DMS153 treated with DMSO at 0.1 percent for 48 hours (cell line): ENCODE results near the gene TECTB.
"Not testable (repeated sequence)": the region's sequence is repeated elsewhere in the genome, so short reads cannot be mapped to it uniquely, and the experiment has no call there.

Source experiments
- DNase-seq: peaks from one replicate; lab custom pipeline; 2025; ENCODE audit not compliant: unreplicated experiment; lab: John Stamatoyannopoulos, UW

The TECTB gene

DNA sequence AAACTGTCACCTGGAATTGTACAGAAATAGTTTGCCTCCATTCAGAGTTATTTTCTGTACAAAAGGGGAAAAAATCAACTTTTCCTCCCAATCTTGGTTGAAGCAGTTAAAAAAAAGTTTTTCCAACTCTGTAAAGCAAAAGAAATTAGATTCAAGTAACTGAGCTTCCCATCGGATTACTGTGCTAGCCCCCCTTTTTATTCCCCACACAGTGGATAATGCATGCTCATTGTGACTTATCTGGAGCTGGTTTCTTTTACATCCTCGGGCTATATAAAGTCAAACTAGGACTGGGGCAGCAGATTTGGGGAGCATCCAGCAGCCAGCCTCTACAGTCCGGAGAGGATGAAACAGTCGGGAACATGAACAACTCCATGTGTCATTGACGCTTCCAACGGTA is at the start of gene TECTB:
TSS of gene TECTB (plus strand) at position 301 of the 400 bp plus-strand sequence. CDS start 335 bp downstream, outside the sequence.
- no peak for DNase-seq

DNA sequence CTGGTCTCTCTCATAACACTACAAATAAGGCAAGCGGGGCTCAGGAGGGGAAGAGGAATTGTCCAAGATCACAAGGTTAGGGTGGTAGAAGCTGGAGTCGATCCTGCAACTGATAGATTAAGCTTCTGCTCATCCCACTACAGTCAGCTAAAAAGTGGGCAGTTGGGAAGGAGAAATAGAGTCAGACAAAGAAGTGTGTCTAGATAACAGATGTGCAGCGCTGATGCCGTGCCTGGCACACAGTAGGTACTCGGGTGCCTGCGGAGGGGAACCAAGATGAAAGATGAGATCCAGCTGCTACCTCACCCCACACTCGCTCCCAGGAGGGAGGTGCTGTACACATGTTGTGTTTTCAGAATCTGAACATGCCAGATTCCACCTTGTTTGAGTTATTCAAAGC is 48.1 kb upstream of the TECTB start:
- no peak for DNase-seq

DNA sequence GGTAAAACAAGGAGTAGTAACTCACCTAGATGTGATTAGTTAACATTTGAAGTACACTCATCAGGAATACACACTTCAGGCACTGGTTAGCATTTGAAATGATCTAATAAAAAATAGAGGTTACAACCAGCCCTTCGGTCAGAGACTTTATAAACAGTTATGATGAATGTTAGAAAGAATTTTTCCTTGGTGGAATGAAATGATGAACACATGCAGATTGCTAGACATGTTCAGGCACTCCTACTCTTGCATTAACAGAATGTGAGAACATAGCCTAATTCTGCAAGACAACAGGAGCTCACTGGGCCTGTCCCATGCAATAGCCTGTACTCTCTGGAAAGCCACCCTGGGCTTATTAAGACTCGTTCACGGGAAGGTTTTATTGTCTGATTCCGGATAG is 47.3 kb upstream of the TECTB start:
- no peak for DNase-seq

DNA sequence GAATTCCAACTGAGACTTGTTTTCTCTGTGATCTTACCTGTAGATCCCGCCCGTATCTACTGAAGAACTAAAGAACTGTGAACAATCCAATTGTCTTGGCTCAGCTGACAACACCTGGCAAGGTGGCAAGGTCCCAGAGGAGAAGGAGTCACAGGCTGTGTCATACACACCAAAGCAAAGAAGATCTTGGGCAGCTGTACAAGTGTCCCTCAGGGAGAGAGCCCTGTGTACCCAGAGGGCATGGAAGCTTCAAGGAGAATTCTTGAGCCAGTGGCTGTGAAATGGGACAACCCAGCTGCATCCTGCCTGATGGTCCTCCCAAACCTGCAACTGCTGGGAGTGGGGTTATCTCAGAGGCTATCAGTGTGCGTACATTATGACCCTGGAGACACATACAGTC is 46.7 kb upstream of the TECTB start:
- DNase-seq: no peak

DNA sequence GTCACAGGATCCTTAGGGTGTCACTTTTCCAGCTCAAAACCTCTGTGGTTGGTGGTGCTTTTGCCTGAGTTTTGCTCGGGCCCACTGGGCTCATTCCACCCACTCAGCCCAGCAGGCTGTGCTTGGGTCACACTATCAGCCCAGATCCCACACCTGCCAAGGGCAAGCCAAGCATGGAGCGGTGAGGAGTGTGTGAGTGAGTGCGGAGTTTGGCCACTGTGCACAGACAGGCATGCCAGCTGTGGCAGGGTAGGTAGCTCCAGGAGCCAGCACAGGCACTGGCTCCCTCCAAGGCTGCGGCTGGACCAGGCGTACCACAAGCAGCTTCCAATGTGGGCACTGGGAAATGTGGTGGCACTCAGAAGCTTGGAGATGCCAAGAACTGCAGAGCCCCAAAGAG is 43.9 kb upstream of the TECTB start:
- DNase-seq: no peak

DNA sequence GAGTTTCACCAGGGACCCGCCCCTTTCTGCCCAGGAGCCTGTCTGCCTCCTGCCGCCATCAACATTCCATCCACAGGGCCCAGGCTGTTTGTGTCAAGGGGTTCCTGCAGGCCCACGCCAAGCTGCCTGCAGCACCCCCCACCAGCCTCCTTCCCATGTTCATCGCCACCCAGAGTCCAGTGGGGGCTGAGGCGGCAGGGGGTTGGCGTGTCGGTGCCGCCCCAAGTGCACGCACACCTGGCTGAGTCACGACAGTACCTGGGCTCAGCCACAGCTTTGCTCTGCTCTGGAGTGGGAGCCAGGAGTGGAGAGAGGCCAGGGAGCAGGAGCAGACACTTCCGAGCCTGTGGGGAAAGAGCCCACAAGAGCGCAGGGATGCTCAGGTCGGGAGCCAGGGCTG is 42.8 kb upstream of the TECTB start:
- no peak for DNase-seq

DNA sequence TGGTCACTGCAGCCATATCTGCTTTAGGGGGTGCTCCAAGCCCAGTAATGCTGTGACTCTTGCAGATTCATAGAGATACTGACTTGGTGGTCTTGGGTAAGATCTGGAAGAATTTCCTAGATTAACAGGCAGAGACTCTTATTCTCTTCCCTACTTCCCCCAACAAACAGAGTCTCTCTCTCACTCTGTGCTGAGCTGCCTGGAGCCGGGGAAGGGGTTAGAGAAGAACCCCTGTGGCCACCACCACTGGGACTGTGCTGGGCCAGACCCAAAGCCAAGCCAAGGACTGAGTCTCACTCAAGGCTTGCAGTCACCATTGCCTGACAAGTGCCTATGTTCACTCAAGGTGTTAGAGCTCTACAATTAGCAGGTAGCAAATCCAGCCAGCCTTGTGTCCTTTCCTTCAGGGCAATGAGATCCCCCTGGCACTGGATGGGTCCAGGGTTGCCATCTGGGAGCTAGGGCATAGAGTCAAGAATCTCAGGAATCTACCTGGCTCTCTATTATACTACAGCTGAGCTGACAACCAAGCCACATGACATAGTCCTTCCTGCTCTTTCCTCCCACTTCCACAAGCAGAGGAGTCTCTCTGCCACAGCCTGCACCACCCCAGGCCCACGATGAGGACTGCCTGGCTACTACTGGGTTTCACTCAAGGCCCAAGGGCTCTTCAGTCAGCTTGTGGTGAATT is 41.4 kb upstream of the TECTB start:
- no peak for DNase-seq

DNA sequence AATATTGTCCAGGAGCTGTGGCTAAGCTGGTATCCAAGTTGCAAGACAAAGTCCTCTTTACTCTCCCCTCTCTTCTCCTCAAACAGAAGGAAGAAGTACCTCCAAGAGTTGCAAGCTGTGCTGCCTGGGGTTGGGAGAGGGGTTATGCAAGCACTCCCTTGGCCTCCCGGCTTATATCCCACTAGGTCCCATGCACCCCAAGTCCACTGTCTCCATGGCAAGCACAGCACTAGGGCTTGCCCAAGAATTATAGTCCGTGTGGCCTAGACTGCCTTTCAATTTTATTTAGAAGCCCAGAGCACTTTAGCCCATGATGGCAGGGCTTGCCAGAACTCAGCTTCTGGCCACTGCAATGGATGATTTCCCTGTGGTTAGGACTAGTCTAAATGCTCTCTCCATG is 40.4 kb upstream of the TECTB start:
- no peak for DNase-seq

DNA sequence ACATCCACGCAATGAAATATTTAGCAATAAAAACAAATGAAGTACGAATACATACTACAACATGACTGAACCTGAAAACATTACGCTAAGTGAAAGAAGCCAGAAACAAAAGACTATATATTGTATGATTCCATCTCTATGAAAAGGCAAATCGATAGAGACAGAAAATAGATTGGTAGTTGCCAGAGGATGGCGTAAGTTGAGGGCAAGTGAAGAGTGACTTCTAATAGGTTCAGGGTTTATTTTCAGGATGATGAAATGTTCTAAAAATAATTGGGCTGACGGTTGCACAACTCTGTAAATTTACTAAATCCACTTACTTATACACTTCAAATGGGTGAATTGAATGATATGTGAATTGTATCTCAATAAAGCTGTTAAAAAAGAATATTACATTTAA is 39.5 kb upstream of the TECTB start:
- DNase-seq: no peak

DNA sequence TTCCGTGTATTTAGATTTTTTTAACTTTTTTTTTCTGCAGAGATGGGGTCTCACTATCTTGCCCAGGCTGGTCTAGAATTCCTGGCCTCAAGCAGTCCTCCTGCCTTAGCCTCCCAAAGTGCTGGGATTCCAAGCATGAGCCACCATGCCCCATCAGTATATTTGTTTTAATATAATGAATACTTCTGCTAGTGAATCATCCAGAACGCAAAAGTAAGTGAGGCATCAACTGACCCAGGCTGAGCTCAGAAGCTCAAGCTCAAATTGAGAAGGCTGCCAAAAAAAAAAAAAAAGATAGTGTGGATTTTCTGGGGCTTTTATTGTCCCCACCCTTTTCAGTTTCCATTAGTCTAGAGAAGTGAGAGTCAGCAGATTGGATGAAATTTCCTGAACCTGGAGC is 39.0 kb upstream of the TECTB start:
- no peak for DNase-seq

DNA sequence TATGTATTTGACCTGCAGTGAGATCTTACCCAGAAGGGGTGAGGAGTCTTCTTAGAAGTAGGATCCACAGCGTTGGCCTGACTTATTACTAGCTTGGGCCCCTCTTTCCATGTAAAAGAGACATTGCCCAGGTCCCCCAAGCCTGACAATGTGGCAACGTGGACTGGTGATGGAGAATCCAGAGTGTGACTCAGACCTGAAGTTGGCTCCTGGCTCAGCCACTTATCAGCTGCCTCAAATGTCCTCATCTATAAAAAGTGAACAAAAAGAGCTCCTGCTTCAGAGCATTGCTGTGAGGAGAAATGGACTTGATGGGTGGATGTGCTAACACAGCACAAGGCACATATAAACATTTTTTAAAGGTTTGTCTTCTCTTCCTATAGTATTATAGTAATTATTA is 35.4 kb upstream of the TECTB start:
- no peak for DNase-seq

DNA sequence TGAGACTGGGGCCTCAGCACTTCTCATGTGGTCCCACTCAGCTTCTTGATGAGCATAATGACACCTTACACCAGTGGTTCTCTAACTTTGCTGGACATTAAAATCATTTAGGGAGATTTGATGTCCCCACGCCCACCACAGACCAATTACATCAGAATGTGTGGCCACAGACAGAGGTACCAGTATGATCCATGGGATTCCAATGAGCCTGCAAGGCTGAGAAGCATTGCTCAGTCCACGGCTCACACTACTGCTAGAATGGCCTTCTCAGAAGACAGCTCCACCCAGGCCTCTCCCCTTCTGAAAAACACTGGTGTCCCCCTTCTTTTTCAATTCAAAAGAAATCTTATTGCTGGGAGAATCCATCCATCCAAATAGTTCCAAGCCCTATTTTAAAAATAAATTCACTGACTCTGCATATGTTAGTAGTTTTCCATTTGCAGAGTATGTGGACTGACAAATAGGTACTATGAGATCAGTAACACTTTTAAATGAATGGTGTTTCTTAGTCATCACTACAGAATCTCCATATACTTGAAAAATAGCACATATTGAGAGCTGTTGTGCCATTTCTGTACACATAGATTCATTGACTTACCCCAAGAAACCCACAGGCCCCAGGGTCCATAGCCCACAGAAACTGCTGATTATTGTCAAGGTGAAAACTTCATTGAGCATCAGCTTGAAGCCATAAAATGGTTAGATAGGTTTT is 34.5 kb upstream of the TECTB start:
- no peak for DNase-seq

DNA sequence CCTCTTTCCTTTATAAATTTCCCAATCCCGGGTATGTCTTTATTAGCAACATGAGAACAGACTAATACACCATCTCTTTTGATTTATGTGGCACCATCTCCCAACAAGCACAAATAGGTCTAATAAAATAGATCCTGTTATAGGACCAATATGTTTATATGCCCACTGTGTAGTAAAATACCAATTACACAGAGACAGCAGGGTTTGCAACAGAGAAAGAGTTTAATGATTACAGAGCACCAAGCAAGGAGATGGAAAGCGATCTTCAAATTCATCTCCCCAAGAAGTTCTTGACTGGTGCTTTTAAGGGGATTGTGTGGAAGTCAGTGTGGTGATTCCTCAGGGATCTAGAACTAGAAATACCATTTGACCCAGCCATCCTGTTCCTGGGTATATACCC is 33.5 kb upstream of the TECTB start:
- DNase-seq: no peak

DNA sequence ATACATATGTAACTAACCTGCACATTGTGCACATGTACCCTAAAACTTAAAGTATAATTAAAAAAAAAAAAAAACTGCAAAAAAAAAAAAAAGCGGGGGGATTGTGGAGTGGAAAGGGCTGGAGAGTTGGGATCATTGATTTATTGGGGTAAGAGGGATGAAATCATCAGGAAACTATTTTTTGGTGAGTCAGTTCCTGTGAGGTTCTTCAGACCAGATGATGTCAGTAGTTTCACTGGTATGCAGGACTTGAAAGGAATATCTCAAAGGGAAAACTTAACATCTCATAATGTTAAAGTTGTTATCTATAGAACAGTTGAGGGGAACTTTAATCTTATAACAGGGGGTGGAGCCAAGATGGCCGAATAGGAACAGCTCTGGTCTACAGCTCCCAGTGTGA is 32.6 kb upstream of the TECTB start:
- DNase-seq: no peak

DNA sequence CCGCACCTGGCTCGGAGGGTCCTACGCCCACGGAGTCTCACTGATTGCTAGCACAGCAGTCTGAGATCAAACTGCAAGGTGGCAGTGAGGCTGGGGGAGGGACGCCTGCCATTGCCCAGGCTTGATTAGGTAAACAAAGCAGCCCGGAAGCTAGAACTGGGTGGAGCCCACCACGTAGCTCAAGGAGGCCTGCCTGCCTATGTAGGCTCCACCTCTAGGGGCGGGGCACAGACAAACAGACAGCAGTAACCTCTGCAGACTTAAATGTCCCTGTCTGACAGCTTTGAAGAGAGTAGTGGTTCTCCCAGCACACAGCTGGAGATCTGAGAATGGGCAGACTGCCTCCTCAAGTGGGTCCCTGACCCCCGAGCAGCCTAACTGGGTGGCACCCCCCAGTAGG is 32.0 kb upstream of the TECTB start:
- not testable (repeated sequence) for DNase-seq

DNA sequence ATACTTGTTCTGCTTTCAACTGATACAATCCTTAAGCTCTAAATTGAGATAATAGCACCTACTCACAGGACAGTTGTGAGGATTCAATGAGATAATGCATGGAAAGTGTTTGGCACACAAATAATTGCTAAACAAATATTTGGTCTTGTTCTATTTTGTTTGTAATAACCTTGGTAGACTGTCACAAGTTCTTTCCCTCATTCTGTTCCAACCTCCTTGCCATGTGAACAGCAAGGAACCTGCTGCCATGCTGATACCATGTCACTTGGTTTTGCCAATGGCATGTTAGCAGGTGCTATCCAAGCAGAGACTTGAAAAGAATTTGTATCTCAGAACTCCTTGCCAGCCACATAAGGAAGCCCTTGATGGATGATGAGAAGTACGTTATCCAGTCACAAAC is 24.8 kb upstream of the TECTB start:
- no peak for DNase-seq

DNA sequence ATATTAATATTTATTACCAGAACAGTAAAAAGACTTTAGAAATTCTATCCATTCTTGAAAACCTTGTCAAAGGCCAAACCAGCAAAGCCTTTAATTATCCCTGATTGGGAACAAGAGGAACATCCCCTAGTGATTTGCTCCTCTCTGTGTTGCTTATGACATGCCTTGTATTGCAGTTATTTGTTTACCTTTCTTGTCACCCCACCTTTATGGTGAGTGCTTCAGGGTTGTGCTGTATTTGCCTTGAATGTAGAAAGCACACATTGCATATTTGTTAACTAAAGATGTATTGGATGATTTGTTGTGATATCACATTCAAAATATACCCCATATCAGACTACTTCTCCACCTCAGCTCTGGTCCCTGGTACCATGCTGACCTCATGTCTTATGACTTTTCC is 23.5 kb upstream of the TECTB start:
- no peak for DNase-seq

DNA sequence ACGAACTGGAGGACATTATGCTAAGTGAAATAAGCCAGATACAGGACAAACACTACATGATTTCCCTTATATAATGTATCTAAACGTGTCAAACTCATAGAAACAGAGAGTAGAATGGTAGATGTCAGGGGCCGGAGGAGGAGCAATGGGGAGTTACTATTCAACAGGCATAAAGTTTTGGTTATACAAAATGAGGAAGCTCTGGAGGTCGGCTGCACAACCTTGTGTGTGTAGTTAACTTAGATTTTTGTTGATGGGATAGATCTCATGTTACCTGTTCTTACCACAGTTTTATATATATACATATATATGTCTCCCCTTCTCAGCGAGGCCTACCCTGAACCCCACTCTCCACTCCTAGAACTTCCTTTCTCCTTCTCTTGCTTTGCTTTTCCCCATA is 22.4 kb upstream of the TECTB start:
- no peak for DNase-seq

DNA sequence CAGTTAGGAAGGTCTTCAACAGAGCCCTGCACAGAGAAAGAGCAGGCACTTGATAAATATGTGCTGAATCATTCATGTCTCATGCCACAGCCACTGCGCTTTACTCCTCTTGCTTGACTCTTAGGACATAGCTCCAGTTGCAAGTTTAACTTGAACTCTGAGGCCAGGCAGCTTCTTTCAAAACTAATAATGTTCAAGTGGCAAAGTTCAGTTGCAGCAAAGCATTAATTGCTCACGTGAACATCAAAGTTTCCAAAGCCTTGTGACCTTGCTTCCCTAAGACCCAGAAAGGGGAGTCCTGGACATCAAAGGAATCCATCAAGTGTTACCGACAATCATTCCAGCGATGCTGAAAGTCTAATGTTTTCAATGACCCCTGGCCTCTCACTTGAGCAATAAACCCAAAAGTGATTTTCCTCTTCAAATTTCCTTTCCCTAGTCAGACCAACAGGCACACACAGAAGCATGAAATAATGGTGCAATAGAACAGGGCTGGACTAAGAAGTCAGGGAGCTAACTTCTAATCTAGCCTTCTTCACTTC is 21.8 kb upstream of the TECTB start:
- DNase-seq: no peak

DNA sequence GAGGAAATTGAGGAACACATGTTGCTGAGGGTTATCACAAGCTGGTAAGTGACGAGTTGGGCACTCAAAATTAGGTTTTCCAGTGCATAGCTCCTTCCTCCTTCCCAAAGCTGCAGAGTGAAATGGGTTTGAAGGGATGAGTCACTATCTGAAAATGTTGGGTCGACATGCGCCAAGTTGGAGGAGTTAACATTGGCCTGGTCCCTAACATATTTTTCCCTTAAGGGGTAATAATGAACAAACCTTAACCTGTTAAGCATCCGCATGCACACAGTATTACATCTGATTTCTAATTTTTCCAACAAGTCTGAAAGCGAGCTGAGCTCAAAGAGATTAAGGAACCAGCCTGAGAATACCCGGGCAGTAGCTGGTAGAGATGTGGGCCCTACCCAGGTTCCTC is 20.7 kb upstream of the TECTB start:
- no peak for DNase-seq

DNA sequence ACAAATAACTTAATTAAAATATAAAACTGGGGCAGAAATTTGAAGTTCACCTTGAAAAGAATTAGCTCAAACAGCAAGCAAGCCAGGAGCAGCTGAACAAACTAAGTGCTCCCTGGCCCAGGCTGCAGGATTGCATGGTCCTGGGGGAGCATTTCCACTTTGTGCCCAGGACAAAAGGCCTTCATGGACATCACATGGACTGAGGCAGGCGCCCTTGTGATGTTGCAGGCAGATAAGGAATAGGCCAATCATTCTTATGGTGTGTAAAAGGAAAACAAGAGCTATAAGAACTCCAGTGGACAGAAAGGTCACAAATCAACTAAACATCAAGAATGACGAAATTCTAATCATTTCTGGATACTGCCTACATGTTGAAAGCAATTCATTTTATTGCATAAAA is 17.5 kb upstream of the TECTB start:
- no peak for DNase-seq

DNA sequence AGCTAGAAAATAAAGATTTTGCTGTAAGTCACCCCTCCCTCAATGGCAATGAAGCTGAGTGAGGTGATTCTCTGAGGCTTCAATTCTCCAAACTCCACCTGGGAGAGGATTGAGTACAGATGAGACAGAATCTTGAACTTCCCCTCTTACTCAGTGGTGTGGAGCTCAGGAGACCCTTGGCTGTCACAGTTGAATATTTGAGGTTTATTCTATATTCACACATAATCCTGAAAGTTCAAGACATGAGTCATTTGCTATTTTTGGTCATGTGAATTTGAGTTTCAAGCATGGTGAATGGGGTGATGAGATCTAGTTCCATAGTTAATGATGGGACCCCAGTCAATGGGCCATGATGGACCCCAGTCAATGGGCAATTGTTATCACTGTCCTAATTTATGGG is 13.9 kb upstream of the TECTB start:
- DNase-seq: no peak

DNA sequence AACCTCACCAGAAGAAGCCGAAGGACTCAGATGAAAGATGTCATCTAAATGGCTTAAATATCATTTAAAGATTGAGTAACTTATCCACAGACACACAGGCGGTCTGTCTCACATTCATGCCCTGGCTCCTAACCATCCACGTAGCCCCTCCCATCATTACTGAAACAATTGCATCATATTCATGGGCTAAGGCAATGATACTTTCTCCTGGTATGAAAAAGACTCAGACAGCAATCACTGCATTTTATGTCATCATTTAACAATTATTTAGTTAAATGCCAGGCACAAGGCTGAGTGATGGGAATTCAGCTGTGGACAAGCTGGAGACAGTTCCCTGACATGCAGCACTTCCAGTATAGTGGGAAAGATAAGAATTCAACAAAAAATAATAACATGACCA is 11.2 kb upstream of the TECTB start:
- no peak for DNase-seq
